IPS-15b (cell line): ENCODE measurements around the gene RGS14.

Experiments
- H3K27me3 ChIP-seq: one replicate; pipeline ENCODE4 v1.6.1; 2013; ENCODE audit warnings: low read length; ENCODE audit not compliant: control insufficient read depth, insufficient read depth
- H3K36me3 ChIP-seq: one replicate; pipeline ENCODE4 v1.6.1; 2013; ENCODE audit warnings: low read length; ENCODE audit not compliant: control insufficient read depth, insufficient read depth
- H3K4me1 ChIP-seq: one replicate; pipeline ENCODE4 v1.6.1; 2013; ENCODE audit warnings: mild to moderate bottlenecking, low read length; ENCODE audit not compliant: control insufficient read depth, insufficient read depth
- H3K4me3 ChIP-seq: one replicate; pipeline ENCODE4 v1.5.1; 2013; ENCODE audit warnings: low read depth, low read length
- H3K9ac ChIP-seq: one replicate; pipeline ENCODE4 v1.6.1; 2013; ENCODE audit warnings: low read depth, mild to moderate bottlenecking, low read length
- H3K9me3 ChIP-seq: one replicate; pipeline ENCODE4 v1.6.1; 2013; ENCODE audit warnings: mild to moderate bottlenecking, low read length; ENCODE audit not compliant: control insufficient read depth, insufficient read depth

RGS14 gene

DNA sequence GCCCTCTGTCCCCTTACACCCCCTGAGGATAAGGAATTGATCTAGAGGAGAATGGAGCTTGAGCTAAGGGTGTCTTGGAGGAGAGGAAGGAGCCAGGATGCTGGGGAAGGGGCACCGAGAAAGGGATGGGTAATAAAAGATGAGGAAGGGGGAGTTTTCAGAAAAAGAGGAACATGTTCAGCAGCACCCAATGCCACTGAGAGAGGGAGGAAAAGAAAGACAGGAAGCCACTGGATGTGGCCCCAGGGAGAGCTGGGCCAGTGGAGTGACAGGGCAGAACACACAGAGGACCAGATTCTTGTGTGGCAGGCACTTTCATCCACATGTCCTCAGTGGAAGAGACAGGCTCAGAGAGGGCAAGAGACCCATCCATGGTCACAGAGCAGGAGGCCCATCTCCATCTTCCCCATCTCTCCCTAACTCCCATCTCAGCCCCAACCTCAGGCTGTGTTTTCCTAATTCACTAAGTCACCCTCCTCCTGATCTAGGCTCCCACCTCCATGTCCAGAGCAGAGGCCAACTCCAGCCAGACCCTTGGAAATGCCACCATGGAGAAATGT, 35.6 kb downstream of the RGS14 start:
- no peak overlapping the region for H3K4me3 ChIP-seq
- peaks cover 16% of the 10 kb centered on the region for H3K27me3 ChIP-seq
- H3K9me3 ChIP-seq = no peaks in the 10 kb centered on the region
- H3K36me3 ChIP-seq = no peaks in the 10 kb centered on the region
- H3K4me1 ChIP-seq = peaks cover 6% of the 10 kb centered on the region
- H3K9ac ChIP-seq = no peak overlapping the region

- Histone ChIP-seq H3K4me1 (peaks cover 6% of the 10 kb centered on the region), H3K27me3 (peaks cover 14% of the 10 kb centered on the region), H3K36me3 (no peaks in the 10 kb centered on the region), H3K4me3 (no peak overlapping the region), H3K9ac (no peak overlapping the region), H3K9me3 (no peaks in the 10 kb centered on the region)
These were observed 36.3 kb downstream of the RGS14 start for GRCh38 chr5:177393990-177394389.

- Histone ChIP-seq H3K36me3 (no peaks in the 10 kb centered on the region), H3K4me3 (no peak overlapping the region), H3K9me3 (no peaks in the 10 kb centered on the region), H3K27me3 (peaks cover 9% of the 10 kb centered on the region), H3K9ac (no peak overlapping the region), H3K4me1 (peaks cover 2% of the 10 kb centered on the region)
These were observed 38.4 kb downstream of the RGS14 start for GRCh38 chr5:177396078-177396477.

DNA sequence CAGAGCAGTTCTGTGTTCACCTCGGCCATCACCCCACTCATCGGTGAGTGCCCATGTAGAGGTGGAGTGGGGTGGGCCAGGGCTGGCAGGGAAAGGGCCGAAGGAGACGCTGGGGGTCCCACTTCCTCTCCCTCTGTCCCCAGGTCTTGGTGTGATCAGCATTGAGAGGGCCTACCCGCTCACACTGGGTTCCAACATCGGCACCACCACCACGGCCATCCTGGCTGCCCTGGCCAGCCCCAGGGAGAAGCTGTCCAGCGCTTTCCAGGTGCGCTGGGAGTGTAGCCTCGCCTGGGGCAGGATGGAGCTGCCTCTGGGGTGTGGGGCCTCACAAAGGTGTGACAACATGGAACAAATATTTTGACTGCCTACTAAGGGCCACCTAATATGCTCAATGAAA, 39.1 kb downstream of the RGS14 start:
- no peak overlapping the region for H3K4me3 ChIP-seq
- no peaks in the 10 kb centered on the region for H3K36me3 ChIP-seq
- no peaks in the 10 kb centered on the region for H3K9me3 ChIP-seq
- H3K4me1 ChIP-seq = peaks cover 2% of the 10 kb centered on the region
- peaks cover 13% of the 10 kb centered on the region for H3K27me3 ChIP-seq
- H3K9ac ChIP-seq = no peak overlapping the region

DNA sequence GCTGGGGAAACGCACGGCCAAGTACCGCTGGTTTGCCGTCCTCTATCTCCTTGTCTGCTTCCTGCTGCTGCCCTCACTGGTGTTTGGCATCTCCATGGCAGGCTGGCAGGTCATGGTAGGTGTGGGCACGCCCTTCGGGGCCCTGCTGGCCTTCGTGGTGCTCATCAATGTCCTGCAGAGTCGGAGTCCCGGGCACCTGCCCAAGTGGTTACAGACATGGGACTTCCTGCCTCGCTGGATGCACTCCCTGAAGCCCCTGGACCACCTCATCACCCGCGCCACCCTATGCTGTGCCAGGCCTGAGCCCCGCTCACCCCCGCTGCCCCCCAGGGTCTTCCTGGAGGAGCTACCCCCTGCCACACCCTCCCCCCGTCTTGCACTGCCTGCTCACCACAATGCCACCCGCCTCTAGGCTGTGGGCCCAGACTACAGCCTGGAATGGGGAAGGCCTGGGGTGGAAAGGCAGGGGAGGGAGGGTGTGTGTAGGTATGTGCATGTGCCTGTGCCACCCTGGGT, 40.2 kb downstream of the RGS14 start:
- H3K27me3 ChIP-seq = peaks cover 24% of the 10 kb centered on the region
- H3K9me3 ChIP-seq = no peaks in the 10 kb centered on the region
- no peaks in the 10 kb centered on the region for H3K4me1 ChIP-seq
- H3K4me3 ChIP-seq = no peak overlapping the region
- H3K9ac ChIP-seq = no peak overlapping the region
- no peaks in the 10 kb centered on the region for H3K36me3 ChIP-seq

DNA sequence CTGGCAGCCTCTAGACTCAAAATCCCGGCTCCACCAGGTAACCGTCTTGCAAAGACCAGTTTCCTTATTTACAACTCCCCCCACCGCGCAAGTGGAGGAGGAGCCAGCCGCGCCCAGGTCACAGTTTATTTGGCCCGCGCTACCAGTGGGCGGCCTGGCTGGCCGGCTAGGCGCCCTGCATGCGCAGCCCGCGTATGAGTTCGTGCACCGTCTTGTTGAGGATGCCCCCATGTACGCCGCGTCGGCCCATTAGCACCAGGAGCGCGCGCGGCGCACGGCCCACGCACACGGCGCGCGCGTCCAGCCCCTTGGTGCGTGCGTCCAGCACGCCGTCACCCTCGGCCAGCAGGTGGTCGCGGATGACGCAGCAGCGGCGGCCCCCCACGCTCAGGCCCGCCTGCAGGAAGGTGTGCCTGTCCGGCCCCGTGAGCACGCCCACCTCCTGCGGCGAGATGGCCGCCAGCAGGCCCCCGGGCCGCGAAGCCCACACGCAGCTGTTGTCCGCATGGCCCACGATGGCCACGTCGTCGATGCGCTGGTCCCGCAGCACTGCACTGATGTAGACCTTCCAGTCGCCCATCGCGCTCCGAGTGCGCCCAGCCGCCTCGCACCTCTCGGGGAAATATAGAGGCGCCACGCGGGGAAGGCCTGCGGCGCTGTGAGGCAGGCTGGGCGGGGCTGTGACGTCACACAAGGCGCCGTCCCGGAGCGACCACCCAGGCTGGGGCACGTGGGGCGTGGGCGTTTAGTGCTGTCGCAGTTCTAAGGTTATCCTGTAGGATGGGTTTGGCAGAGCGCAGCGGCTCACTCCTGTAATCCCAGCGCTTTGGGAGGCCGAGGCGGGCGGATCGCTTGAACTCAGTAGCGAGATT, 42.5 kb downstream of the RGS14 start, which contains the start of gene PFN3:
TSS of gene PFN3 (minus strand) at position 665 of the 872 bp plus-strand sequence. CDS start at position 580, 85 bp downstream.
- Histone ChIP-seq H3K9me3 (no peaks in the 10 kb centered on the region), H3K9ac (no peak within 1 kb of the TSS), H3K4me1 (no peaks in the 10 kb centered on the region), H3K36me3 (no peaks in the 10 kb centered on the region), H3K4me3 (peak within 1 kb of the TSS; percentile 31), H3K27me3 (peaks cover 45% of the 10 kb centered on the region)

DNA sequence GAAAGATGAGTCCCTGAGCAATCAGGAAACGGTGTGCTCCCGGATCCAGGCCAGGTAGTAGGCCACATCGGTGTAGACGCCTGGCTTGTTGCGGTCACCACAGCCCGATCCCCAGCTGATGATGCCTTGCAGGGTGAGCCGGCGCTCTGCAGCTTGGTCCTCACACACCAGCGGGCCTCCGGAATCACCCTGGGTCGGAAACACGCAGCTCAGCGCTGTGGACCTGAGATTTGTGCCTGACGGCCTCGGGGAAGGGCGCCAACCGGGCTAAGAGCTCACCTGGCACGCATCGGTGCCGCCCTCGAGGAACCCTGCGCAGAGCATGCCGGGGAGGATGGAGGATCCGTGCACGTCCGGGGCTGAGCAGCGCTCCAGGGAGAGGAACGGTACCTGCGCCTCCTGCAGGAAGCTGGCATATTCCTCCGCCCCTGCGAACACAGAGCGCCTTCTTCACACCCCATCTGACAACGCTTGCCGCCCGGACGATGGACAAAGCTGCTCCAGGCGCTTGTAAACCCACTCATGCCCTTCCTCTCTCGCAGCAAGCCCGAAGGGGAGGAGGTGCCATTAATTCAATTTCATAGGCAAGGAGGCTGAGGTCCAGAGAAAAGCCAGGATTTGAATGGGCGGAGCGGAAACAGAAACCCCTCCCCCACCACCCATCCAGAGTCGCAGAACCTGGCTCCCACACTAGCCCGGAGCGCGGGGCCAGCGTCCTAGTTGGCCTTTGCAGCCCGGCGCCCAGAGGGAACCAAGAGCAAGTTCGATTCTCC, 44.7 kb downstream of the RGS14 start:
- H3K4me1 ChIP-seq = no peaks in the 10 kb centered on the region
- peaks cover 62% of the 10 kb centered on the region for H3K27me3 ChIP-seq
- peak overlapping the region; percentile 29 for H3K9ac ChIP-seq
- no peaks in the 10 kb centered on the region for H3K9me3 ChIP-seq
- peak overlapping the region; percentile 69 for H3K4me3 ChIP-seq
- no peaks in the 10 kb centered on the region for H3K36me3 ChIP-seq

GRCh38 chr5:177403102-177403791, 45.5 kb downstream of the RGS14 start:
- peak overlapping the region; percentile 69 for H3K4me3 ChIP-seq
- peaks cover 64% of the 10 kb centered on the region for H3K27me3 ChIP-seq
- H3K9ac ChIP-seq = no peak overlapping the region
- H3K36me3 ChIP-seq = no peaks in the 10 kb centered on the region
- no peaks in the 10 kb centered on the region for H3K4me1 ChIP-seq
- H3K9me3 ChIP-seq = no peaks in the 10 kb centered on the region

DNA sequence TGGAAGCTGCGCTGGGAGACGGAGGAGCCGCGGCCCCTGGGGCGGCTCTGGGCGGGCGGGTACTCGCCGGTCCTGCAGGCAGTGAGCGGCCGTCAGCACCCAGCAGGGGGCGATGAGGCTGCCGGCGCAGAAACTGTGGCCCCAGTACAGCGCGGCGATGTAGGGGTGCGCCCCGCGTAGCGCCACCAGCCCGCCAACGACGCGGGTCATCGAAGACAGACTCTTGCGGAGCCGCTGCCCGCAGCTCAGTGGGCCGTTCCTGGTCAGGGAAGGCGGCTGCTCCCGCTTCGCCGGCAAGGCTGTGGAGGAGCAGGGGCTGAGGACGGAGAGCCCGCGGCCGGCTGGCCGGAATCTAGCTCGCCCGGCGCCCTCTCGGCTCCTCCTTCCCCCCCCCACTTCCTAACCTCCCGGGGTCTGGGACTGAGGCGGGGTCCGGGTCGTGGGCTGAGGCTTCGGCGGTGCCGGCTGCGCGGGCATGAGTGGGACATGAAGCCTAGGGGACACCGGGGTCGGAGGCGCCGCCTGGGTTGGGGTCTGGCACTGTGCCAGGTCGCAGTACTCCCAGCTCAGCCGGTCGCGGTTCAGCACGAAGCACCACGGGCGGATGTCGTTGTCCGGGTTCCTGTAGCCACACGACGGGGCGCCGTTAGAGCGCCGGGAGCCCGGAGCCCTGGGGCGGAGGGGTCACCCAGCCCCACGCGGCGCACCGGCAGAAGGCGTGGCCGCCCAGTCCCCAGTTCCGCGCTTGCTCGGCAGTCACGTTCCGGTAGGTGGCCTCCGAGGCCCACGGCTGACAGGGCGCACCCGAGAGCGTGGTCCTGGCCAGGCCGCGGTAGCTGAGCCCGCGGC, 46.3 kb downstream of the RGS14 start:
- Histone ChIP-seq H3K9me3 (no peaks in the 10 kb centered on the region), H3K27me3 (peaks cover 70% of the 10 kb centered on the region), H3K9ac (peak overlapping the region; percentile 47), H3K4me1 (no peaks in the 10 kb centered on the region), H3K4me3 (peak overlapping the region; percentile 69), H3K36me3 (no peaks in the 10 kb centered on the region)

DNA sequence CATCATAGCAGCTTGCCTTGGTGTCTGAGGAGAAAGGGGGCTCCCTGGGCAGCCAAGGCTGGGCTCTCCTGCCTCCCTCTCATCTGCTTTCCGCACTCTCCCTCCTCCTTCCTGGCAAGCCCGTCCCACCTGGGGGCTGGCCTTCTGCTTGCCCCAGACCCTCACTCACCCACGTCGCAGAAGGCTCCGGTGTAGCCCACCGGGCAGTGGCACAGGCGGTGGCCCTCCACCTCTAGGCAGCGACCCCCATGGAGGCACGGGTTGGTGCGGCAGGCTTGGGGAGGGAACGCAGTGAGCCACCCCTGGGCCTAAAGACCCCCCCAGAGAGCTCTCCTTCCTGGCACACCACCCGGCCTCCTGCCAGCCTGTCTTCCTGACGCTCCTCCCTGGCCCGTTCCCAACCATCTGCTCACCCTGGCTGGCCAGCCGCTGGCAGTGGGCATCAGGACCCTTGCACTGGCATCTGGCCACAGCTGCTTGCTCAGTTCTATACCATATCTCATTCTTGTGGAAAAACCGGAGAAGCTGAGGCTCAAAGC, 47.0 kb downstream of the RGS14 start:
- Histone ChIP-seq H3K4me3 (peak overlapping the region; percentile 69), H3K27me3 (peaks cover 70% of the 10 kb centered on the region), H3K36me3 (no peaks in the 10 kb centered on the region), H3K9ac (no peak overlapping the region), H3K9me3 (no peaks in the 10 kb centered on the region), H3K4me1 (no peaks in the 10 kb centered on the region)
